HepG2 (cell line): ENCODE measurements around the gene PGS1. TPM values are rescaled to one million over a fixed set of nuclear protein-coding genes. Genes with fewer than 3 reads are reported as not detected.

Source experiments
- ATAC-seq: fragments of 200-7000 bp; cut with Tn5 transposase; 3 replicates; pipeline ENCODE4 v1.9.1; 2020; ENCODE audit warnings: mild to moderate bottlenecking, moderate library complexity
- BruUV-seq: library from RNA; stranded (reverse); fragments of 400-500 nt; replicated peaks from 2 replicates; lab custom pipeline; 2021; lab: Mats Ljungman, UMichigan
- CTCF ChIA-PET: fragments of 300-600 bp; formaldehyde crosslinking; extraction: SDS; loops from one replicate; lab custom pipeline; 2021; ENCODE audit warnings: low total read pairs, inconsistent platforms, low intra/inter-chr PET ratio; lab: Yijun Ruan, JAX
- POLR2A ChIA-PET: fragments of 350-600 bp; sonication (Branson Sonifier 250); formaldehyde crosslinking; loops from one replicate; lab custom pipeline; 2020; ENCODE audit warnings: antibody characterized with exemption, inconsistent platforms; lab: Yijun Ruan, JAX
- DNase-seq: peaks from one replicate; pipeline ENCODE4 v3.0.0-alpha.2; 2015; ENCODE audit warnings: low spot score
- FAIRE-seq: peaks from 3 replicates; lab custom pipeline; 2011; peaks lifted over from hg19 to GRCh38; lab: Jason Lieb, UNC
- H2AFZ ChIP-seq: one replicate; pipeline ENCODE4 v1.6.1; 2011; ENCODE audit warnings: low read length, inconsistent platforms
- H3K27ac ChIP-seq: fragments of 300-600 bp; 3 replicates; pipeline ENCODE4 v1.8.0; 2011; ENCODE audit warnings: mixed run types, mild to moderate bottlenecking, mixed read lengths, low read length, inconsistent platforms; ENCODE audit not compliant: insufficient read depth; ENCODE audit errors: extremely low read length
- H3K27me3 ChIP-seq, 2 experiments: fragments of 200-600 bp in 1 of 2; 2 replicates in 1 of 2; 3 replicates in 1 of 2; pipeline versions ENCODE4 v1.6.0 to v1.8.0; 2011; ENCODE audit warnings: low read length in 2 of 2, mild to moderate bottlenecking in 2 of 2, moderate library complexity in 2 of 2, inconsistent platforms in 1 of 2; ENCODE audit not compliant: insufficient read depth in 2 of 2, control insufficient read depth in 1 of 2
- H3K36me3 ChIP-seq, 2 experiments: fragments of 200-600 bp in 1 of 2; replicated peaks in 1 of 2; 2 replicates in 1 of 2; 3 replicates in 1 of 2; pipeline versions ENCODE4 v1.5.1 to v1.8.0; 2011; ENCODE audit warnings: low read length in 2 of 2, inconsistent platforms in 1 of 2; ENCODE audit not compliant: insufficient read depth in 2 of 2, control insufficient read depth in 1 of 2
- H3K4me1 ChIP-seq: 2 replicates; pipeline ENCODE4 v1.5.1; 2012; ENCODE audit warnings: low read length, inconsistent platforms; ENCODE audit not compliant: insufficient read depth
- H3K4me2 ChIP-seq: 2 replicates; pipeline ENCODE4 v1.6.0; 2011; ENCODE audit warnings: low read depth, low read length, inconsistent platforms
- H3K4me3 ChIP-seq, 3 experiments: fragments of 200-600 bp in 1 of 3; sonication (generic), shearing (Covaris generic) in 1 of 3; replicated peaks in 1 of 3; 2 replicates each; pipeline ENCODE4 v1.5.1; 2011 to 2016; ENCODE audit warnings: low read length in 3 of 3, inconsistent platforms in 2 of 3, low read depth in 2 of 3, mild to moderate bottlenecking in 2 of 3, control low read depth in 1 of 3, mixed read lengths in 1 of 3; ENCODE audit not compliant: insufficient read depth in 1 of 3
- H3K79me2 ChIP-seq: one replicate; pipeline ENCODE4 v1.6.1; 2011; ENCODE audit warnings: low read length, inconsistent platforms; ENCODE audit not compliant: insufficient read depth
- H3K9ac ChIP-seq: 2 replicates; pipeline ENCODE4 v1.6.0; 2011; ENCODE audit warnings: mild to moderate bottlenecking, low read depth, low read length, inconsistent platforms; ENCODE audit not compliant: insufficient read depth
- H3K9me3 ChIP-seq: 2 replicates; pipeline ENCODE4 v1.5.1; 2012; ENCODE audit warnings: mild to moderate bottlenecking, low read length
- H4K20me1 ChIP-seq: 2 replicates; pipeline ENCODE4 v1.6.0; 2011; ENCODE audit warnings: inconsistent platforms, mild to moderate bottlenecking, low read length, moderate library complexity; ENCODE audit not compliant: insufficient read depth
- ARNT2 ChIP-seq: sonication (generic); formaldehyde crosslinking; IDR thresholded peaks from 2 replicates; pipeline ENCODE4 v1.8.0; 2022; ENCODE audit warnings: mild to moderate bottlenecking, low read depth, missing genetic modification reagents, moderate library complexity
- MIER3 ChIP-seq: IDR thresholded peaks from 2 replicates; pipeline ENCODE4 v1.6.1; 2016; ENCODE audit warnings: missing compliant biosample characterization, borderline replicate concordance
- SP2 ChIP-seq: sonication (generic); formaldehyde crosslinking; IDR thresholded peaks from 2 replicates; pipeline ENCODE4 v1.5.1; 2020; ENCODE audit warnings: mild to moderate bottlenecking, missing genetic modification reagents
- TRIM22 ChIP-seq: fragments of 450-650 bp; IDR thresholded peaks from 2 replicates; pipeline ENCODE4 v1.6.1; 2017
- ZBTB14 ChIP-seq: sonication (generic); formaldehyde crosslinking; IDR thresholded peaks from 2 replicates; pipeline ENCODE4 v1.4.0; 2020; ENCODE audit warnings: missing genetic modification reagents
- ZNF724P ChIP-seq: sonication (generic); formaldehyde crosslinking; IDR thresholded peaks from 2 replicates; pipeline ENCODE4 v1.8.0; 2022; ENCODE audit warnings: missing genetic modification reagents, borderline replicate concordance
- WGBS: methylation state at CpG from one replicate; pipeline ENCODE4 v1.1.6; 2017; ENCODE audit warnings: low lambda C conversion rate; 5-methylcytosine and 5-hydroxymethylcytosine counted together
- in situ Hi-C: cut with HindIII; loops from 2 replicates; pipeline ENCODE4 v1.10.0; 2017; ENCODE audit warnings: low pct_unique_long_range_greater_than_20kb; ENCODE audit not compliant: extremely low pct_ligation_motif_present
- intact Hi-C: fragments of 100-400 bp; cut with micrococcal nuclease; formaldehyde crosslinking; loops from one replicate; pipeline ENCODE4 v1.10.0; 2022; ENCODE audit not compliant: unreplicated experiment
- polyA plus RNA-seq, 8 experiments: library from polyadenylated mRNA; depleted of rRNA in 3 of 8; stranded (reverse) in 7 of 8; unstranded in 1 of 8; fragments of >200 nt; fragmentation: Illumina TruSeq in 4 of 8; extraction: Trizol in 4 of 8; gene quantifications; 2 replicates each; pipeline versions ENCODE4 v1.2.1 to v1.2.3, GENCODE V29; 2011 to 2016; ENCODE audit warnings: low read depth in 4 of 8, missing spikeins in 1 of 8, mixed read lengths in 1 of 8; ENCODE audit not compliant: insufficient read depth in 1 of 8
- total RNA-seq, 5 experiments: library from RNA; depleted of rRNA; stranded (reverse); fragments of >200 nt; fragmentation: Illumina TruSeq; extraction: Trizol; gene quantifications; 2 replicates each; pipeline ENCODE4 v1.2.3, GENCODE V29; 2016; ENCODE audit warnings: low read depth in 1 of 5

Gene PGS1
- total and polyA plus RNA-seq, 2 of the 13 experiments (the other 11 are each of a cell fraction or from before 2014, with no cell fraction given) = 25.9 to 31.5 TPM

GRCh38 chr17:78438694-78439325, 60.4 kb downstream of the PGS1 start:
- Histone ChIP-seq H3K4me1 (peaks cover 15% of the 10 kb centered on the region), H3K4me3 (no peak overlapping the region)
- TF ChIP-seq SP2 (no peak), MIER3 (CRISPR knock-in tag) (no peak), ZNF724P (no peak), TRIM22 (no peak), ZBTB14 (CRISPR knock-in tag) (no peak), ARNT2 (CRISPR knock-in tag) (no peak)
- TF ChIP-seq, all 625 proteins: peak for 0
- CTCF ChIA-PET = no interaction called here
- H3K9me3 ChIP-seq = no peaks in the 10 kb centered on the region
- no peak; the same call in 2 of the 3 replicates for ATAC-seq
- intact Hi-C loops = no loop called here
- no peaks in the 10 kb centered on the region for H3K36me3 ChIP-seq
- H3K4me2 ChIP-seq = no peak overlapping the region
- BruUV-seq = no TSS peak
- FAIRE-seq = no peak
- peaks cover 5 to 18% of the 10 kb centered on the region in 2 experiments for H3K27me3 ChIP-seq
- WGBS = 78% methylated on average over 16 of the region's 16 CpGs
- no peaks in the 10 kb centered on the region for H3K79me2 ChIP-seq
- no peaks in the 10 kb centered on the region for H4K20me1 ChIP-seq
- in situ Hi-C loops = no loop called here
- no peak overlapping the region for H3K27ac ChIP-seq
- DNase-seq = no peak
- POLR2A ChIA-PET = no interaction called here
- no peak overlapping the region for H2AFZ ChIP-seq
- H3K9ac ChIP-seq = no peak overlapping the region
